GM06990 (cell line): ENCODE data around the gene SIAH2.
A peak's percentile ranks its signal among the peaks of the same experiment; 100 is the strongest.
"Not testable (repeated sequence)": the region's sequence is repeated elsewhere in the genome, so short reads cannot be mapped to it uniquely, and the experiment has no call there.

ENCODE experiments used
- DNase-seq: peaks from one replicate; pipeline ENCODE4 v3.0.0-alpha.2; 2011; ENCODE audit not compliant: insufficient read length; ENCODE audit errors: extremely low read depth
- H3K27me3 ChIP-seq: replicated peaks from 2 replicates; pipeline ENCODE4 v1.6.0; 2011; ENCODE audit warnings: low read length; ENCODE audit not compliant: control insufficient read depth, insufficient read depth
- H3K36me3 ChIP-seq: 2 replicates; pipeline ENCODE4 v1.5.1; 2011; ENCODE audit warnings: low read length; ENCODE audit not compliant: control insufficient read depth, insufficient read depth
- H3K4me3 ChIP-seq: replicated peaks from 2 replicates; pipeline ENCODE4 v1.5.1; 2011; ENCODE audit warnings: low read depth, mild to moderate bottlenecking, control low read depth, low read length
- TF ChIP-seq, protein P1 (sequence below): IDR thresholded peaks from 2 replicates; pipeline ENCODE4 v1.5.1; 2011; ENCODE audit warnings: low read length, control low read depth, mild to moderate bottlenecking, inconsistent platforms; ENCODE audit not compliant: insufficient read depth, poor library complexity, severe bottlenecking

Gene SIAH2

DNA sequence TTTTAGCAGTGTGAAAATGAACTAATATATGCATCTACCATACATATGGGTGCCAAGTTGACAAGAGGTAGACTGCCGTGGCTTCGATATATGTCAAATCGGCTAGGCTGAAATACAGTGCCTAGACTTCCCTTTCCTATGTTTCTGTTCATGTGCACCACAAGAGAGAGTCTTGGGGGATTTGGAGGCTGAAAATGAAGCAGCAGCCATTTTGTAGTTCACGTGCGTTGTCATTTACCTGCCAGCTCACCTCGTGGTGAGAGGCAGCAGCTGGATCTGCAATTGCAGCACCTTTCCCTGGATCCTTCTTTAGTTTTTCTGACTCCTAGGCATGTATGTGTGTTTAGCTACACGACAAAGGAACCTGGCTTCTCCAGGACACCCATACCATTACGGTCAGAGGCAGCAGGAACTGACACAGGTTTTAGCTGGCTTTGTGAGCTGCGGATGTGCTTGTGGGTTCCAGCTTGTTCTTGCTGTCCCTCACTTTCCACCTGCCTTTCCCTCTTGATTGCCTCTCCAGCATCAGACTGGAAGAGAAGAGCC, 40.5 kb upstream of the SIAH2 start:
- H3K36me3 ChIP-seq: no peaks in the 10 kb centered on the region
- DNase-seq: no peak
- H3K27me3 ChIP-seq: no peaks in the 10 kb centered on the region; the same call in 1 of the 2 replicates
- TF ChIP-seq, protein P1, sequence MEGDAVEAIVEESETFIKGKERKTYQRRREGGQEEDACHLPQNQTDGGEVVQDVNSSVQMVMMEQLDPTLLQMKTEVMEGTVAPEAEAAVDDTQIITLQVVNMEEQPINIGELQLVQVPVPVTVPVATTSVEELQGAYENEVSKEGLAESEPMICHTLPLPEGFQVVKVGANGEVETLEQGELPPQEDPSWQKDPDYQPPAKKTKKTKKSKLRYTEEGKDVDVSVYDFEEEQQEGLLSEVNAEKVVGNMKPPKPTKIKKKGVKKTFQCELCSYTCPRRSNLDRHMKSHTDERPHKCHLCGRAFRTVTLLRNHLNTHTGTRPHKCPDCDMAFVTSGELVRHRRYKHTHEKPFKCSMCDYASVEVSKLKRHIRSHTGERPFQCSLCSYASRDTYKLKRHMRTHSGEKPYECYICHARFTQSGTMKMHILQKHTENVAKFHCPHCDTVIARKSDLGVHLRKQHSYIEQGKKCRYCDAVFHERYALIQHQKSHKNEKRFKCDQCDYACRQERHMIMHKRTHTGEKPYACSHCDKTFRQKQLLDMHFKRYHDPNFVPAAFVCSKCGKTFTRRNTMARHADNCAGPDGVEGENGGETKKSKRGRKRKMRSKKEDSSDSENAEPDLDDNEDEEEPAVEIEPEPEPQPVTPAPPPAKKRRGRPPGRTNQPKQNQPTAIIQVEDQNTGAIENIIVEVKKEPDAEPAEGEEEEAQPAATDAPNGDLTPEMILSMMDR: no peak
- no peak overlapping the region for H3K4me3 ChIP-seq

DNA sequence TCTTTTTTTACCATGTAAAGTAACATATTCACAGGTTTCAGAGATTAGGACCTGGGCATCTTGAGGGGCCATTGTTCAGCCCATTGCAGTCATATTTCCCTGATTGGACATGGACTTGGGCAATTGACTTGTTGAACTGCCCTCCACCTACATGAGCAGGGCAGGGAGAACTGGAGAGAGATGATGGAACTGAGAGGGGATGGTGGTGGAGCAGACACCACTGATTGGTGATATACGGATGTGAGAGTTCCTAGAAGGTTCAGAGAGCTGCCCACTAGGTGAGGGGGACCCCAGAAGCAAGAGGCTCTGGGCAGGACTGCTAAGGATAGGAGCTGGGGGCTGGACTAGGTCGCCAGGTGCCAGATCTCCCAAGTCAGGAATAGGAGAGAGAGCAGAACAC, 37.8 kb upstream of the SIAH2 start:
- no peaks in the 10 kb centered on the region; the same call in 1 of the 2 replicates for H3K27me3 ChIP-seq

DNA sequence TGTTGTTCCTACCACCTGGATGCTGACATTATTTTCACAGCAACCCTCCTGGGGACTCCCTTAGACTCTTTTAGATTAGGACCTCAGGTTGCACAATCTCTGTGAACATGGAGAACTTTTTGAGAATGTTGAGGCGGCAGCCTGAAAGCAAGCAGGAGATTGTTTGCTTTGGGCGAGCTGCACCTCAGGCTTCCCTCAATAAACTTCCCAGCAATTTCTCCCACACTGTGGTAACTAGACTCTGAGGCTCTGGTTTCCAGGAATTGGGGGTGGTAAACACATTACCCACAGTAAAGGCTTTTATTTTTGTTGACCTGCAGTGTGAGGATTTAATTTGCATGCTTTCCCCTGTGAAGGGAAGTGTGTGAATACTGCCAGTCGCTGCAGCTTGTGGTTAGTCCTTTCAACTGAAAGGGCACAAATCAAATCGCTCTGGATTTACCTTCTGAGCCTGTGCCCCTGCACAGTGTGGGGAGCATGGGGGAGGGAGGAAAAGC, 35.2 kb upstream of the SIAH2 start:
- Histone ChIP-seq H3K4me3 (no peak overlapping the region), H3K36me3 (no peaks in the 10 kb centered on the region), H3K27me3 (no peaks in the 10 kb centered on the region)
- DNase-seq: no peak
- TF ChIP-seq, protein P1: no peak

More for the DNA sequence above, 37.8 kb upstream of the SIAH2 start:
- no peak for DNase-seq
- Histone ChIP-seq H3K4me3 (no peak overlapping the region), H3K36me3 (no peaks in the 10 kb centered on the region)
- TF ChIP-seq, protein P1: no peak

DNA sequence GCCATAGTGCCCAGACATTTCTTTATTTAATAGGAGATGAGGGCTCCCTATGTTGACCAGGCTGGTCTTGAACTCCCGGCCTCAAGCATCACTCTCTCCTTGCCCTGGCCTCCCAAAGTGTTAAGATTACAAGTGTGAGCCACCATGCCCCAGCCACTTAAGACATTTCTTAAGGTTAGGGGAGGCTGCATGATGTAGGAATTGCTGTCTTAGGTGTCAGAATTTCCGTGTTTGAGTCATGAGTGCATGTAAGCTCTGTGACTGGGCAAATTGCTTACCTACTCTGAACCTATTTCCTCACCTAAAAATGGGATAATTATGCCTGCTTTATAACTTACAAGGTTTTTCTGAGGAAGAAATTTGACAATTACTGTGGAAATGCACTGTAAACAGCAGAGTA, 34.2 kb upstream of the SIAH2 start:
- Histone ChIP-seq H3K27me3 (no peaks in the 10 kb centered on the region), H3K36me3 (no peaks in the 10 kb centered on the region), H3K4me3 (no peak overlapping the region)
- no peak for DNase-seq
- TF ChIP-seq, protein P1: no peak

DNA sequence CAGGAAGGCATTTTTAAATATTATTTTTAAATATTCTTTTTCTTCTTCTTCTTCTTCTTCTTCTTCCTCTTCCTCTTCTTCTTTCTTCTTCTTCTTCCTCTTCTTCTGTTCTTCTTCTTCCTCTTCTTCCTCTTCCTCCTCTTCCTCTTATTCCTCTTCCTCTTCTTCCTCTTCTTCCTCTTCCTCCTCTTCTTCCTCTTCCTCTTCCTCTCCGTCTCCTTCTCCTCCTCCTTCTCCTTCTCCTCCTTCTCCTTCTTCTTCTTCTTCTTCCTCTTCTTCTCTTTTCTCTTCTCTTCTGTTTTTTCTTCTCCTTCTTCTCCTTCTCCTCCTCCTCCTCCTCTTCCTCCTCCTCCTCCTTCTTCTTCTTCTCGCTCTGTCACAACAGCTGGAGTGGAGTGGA, 33.6 kb upstream of the SIAH2 start:
- not testable (repeated sequence) for H3K36me3 ChIP-seq, H3K27me3 ChIP-seq, H3K4me3 ChIP-seq, DNase-seq

DNA sequence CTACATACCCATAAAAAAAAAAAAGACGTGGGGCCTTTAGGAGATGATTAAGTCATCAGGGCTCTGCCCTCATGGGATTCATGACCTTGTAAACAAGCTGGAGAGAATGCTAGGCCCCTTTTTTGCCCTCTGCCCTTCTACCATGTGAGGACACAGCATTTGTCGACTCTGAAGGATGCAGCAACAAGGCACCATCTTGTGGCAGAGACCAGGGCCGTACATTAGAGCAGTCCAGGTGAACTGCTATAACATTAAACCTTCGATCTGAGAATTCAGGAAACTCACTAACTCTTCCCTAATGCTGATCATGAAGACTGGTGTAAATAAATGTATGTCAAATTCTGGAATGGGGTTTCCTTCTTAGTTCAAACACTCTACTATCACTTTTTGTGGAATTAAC, 30.7 kb upstream of the SIAH2 start:
- H3K36me3 ChIP-seq: no peaks in the 10 kb centered on the region
- H3K4me3 ChIP-seq: no peak overlapping the region
- no peak for DNase-seq
- TF ChIP-seq, protein P1: peak; percentile 10
- H3K27me3 ChIP-seq: no peaks in the 10 kb centered on the region
